Osteoblast (primary cell): ENCODE measurements around the gene EIF3B. TPM values are rescaled to one million over a fixed set of nuclear protein-coding genes. Genes with fewer than 3 reads are reported as not detected.
A peak's percentile ranks its signal among the peaks of the same experiment; 100 is the strongest.

ENCODE experiments used
- DNase-seq: peaks from one replicate; pipeline ENCODE4 v3.0.0; 2011; ENCODE audit warnings: low spot score, mixed read lengths; ENCODE audit not compliant: insufficient read length; ENCODE audit errors: missing footprints
- H2AFZ ChIP-seq: 2 replicates; pipeline ENCODE4 v1.6.0; 2011; ENCODE audit warnings: mild to moderate bottlenecking, low read length
- H3K27ac ChIP-seq: 2 replicates; pipeline ENCODE4 v1.5.1; 2011; ENCODE audit warnings: mild to moderate bottlenecking, low read depth, low read length, moderate library complexity
- H3K27me3 ChIP-seq: 2 replicates; pipeline ENCODE4 v1.6.0; 2012; ENCODE audit warnings: mild to moderate bottlenecking, control low read depth, inconsistent platforms, low read length, moderate library complexity; ENCODE audit not compliant: insufficient read depth
- H3K36me3 ChIP-seq: 2 replicates; pipeline ENCODE4 v1.5.1; 2011; ENCODE audit warnings: mild to moderate bottlenecking, low read length, control low read depth, moderate library complexity; ENCODE audit not compliant: insufficient read depth
- H3K4me1 ChIP-seq: 2 replicates; pipeline ENCODE4 v1.5.1; 2011; ENCODE audit warnings: mild to moderate bottlenecking, low read length, control low read depth, moderate library complexity; ENCODE audit not compliant: insufficient read depth
- H3K4me2 ChIP-seq: 2 replicates; pipeline ENCODE4 v1.6.0; 2011; ENCODE audit warnings: mild to moderate bottlenecking, low read length; ENCODE audit not compliant: insufficient read depth
- H3K4me3 ChIP-seq: fragments of 200-600 bp; sonication (generic); 3 replicates; pipeline ENCODE4 v1.5.1; 2012; ENCODE audit warnings: mild to moderate bottlenecking, low read length, inconsistent platforms; ENCODE audit not compliant: insufficient read depth
- H3K79me2 ChIP-seq: 2 replicates; pipeline ENCODE4 v1.6.0; 2012; ENCODE audit warnings: mild to moderate bottlenecking, low read length, control low read depth, inconsistent platforms; ENCODE audit not compliant: insufficient read depth
- H3K9me3 ChIP-seq: 2 replicates; pipeline ENCODE4 v1.5.1; 2011; ENCODE audit warnings: low read depth, low read length, control low read depth
- H4K20me1 ChIP-seq: 2 replicates; pipeline ENCODE4 v1.6.0; 2012; ENCODE audit warnings: mild to moderate bottlenecking, low read length, control low read depth; ENCODE audit not compliant: insufficient read depth
- total RNA-seq: library from RNA; depleted of rRNA; stranded (reverse); fragments of >200 nt; gene quantifications from 2 replicates; pipeline ENCODE4 v1.2.3, GENCODE V29; 2012
- TF ChIP-seq, protein P1 (sequence below): IDR thresholded peaks from 2 replicates; pipeline ENCODE4 v1.5.1; 2011; ENCODE audit warnings: mild to moderate bottlenecking, low read depth, low read length, moderate library complexity; ENCODE audit errors: extremely low read depth

Gene EIF3B
- total RNA-seq, 1 donor, result 176 TPM

DNA sequence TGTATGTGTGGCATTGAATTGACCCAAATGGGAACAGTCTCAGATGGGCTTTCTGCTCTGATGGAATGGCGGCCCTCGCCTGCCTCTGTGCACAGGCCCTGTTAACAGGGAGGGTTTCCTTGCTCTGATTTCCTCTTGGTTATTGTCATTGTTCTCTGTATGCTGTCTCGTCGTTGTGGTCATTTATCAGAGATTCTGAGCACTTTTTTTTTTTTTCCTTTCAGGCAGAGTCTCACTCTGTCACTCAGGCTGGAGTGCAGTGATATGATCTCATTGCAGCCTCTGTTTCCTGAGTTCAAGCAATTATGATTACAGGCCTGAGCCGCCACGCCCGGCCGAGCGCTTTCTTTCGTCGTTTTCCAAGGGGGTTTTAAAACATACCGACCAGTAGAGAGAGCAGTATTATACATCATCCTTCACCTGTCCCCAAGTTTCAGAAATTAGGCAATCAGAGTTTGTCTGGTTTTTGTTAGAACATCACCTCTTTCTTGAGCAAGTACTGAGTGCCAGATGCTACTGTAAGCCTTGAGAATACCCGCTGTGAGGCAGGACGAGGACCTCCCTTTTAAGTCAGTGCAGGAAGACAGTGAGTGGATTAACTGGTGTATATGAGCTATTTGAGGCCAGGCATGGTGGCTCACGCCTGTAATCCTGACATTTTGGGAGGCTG lies 55.3 kb downstream of the EIF3B start:
- DNase-seq, result peak; percentile 52
- Histone ChIP-seq H2AFZ (no peak overlapping the region), H3K4me1 (peaks cover 20% of the 10 kb centered on the region), H3K27me3 (no peaks in the 10 kb centered on the region), H3K9me3 (no peaks in the 10 kb centered on the region), H4K20me1 (peaks cover 26% of the 10 kb centered on the region), H3K27ac (no peak overlapping the region), H3K79me2 (peaks cover 40% of the 10 kb centered on the region), H3K4me2 (no peak overlapping the region), H3K36me3 (no peaks in the 10 kb centered on the region), H3K4me3 (no peak overlapping the region)
- TF ChIP-seq, protein P1, sequence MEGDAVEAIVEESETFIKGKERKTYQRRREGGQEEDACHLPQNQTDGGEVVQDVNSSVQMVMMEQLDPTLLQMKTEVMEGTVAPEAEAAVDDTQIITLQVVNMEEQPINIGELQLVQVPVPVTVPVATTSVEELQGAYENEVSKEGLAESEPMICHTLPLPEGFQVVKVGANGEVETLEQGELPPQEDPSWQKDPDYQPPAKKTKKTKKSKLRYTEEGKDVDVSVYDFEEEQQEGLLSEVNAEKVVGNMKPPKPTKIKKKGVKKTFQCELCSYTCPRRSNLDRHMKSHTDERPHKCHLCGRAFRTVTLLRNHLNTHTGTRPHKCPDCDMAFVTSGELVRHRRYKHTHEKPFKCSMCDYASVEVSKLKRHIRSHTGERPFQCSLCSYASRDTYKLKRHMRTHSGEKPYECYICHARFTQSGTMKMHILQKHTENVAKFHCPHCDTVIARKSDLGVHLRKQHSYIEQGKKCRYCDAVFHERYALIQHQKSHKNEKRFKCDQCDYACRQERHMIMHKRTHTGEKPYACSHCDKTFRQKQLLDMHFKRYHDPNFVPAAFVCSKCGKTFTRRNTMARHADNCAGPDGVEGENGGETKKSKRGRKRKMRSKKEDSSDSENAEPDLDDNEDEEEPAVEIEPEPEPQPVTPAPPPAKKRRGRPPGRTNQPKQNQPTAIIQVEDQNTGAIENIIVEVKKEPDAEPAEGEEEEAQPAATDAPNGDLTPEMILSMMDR, result no peak

DNA sequence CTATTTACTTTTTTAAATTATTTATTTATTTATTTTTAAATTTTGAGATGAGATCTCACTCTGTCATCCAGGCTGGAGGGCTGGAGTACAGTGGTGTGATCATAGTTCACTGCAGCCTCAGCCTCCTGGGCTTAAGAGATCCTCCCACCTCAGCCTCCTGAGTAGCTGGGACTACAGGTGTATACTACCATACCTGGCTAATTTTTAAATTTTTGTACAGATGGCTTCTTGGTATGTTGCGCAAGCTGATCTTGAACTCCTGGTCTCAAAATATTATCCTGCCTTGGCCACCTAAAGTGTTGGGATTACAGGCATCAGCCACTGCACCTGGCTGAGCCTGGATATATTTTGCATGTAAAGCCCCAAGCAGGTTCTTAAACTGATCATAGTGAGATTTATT lies 56.4 kb downstream of the EIF3B start:
- no peak overlapping the region for H2AFZ ChIP-seq
- peaks cover 32% of the 10 kb centered on the region for H3K79me2 ChIP-seq
- TF ChIP-seq, protein P1, result no peak
- H4K20me1 ChIP-seq, result peaks cover 19% of the 10 kb centered on the region
- peaks cover 20% of the 10 kb centered on the region for H3K4me1 ChIP-seq
- no peak overlapping the region for H3K27ac ChIP-seq
- no peak overlapping the region for H3K4me3 ChIP-seq
- H3K27me3 ChIP-seq, result no peaks in the 10 kb centered on the region
- no peak for DNase-seq
- H3K4me2 ChIP-seq, result no peak overlapping the region
- H3K36me3 ChIP-seq, result no peaks in the 10 kb centered on the region
- no peaks in the 10 kb centered on the region for H3K9me3 ChIP-seq

DNA sequence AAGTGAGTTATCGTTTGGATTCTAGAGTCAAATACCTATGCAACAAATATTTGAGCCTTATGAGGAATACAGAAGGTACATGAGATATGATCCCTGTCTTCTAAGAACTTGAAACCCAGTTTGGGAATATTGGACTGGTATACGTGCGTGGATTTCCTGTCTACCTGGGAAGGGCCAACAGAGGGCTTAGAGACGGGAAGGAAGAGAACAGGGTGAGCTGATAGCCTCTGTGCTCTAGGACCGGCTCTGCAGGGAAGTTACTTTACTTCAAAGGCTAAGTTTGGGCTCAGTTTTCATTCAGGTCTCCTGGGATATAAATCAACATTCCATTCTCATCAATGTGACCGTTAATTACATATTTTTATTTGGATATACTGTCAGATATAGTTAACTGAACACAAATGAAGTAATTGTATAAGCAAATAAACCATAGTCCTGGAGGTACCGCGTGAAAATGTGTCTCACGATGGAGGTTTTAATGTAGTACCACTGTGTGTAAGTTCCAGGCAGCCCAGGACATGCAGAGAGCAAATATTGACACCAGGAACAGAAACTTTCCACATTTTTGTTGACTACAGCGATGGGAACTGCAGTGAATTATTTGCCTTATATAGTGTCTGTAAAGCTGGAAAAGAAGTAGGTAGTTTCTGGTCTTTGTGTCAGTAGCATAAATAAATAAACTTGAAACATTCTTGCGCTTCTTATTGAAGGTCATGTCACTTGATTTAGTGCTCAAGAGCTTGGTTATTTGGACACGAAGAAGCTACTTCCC lies 57.4 kb downstream of the EIF3B start:
- Histone ChIP-seq H2AFZ (no peak overlapping the region), H3K4me2 (peak overlapping the region; percentile 14), H3K4me1 (peaks cover 20% of the 10 kb centered on the region), H3K27ac (peak overlapping the region; percentile 1), H3K9me3 (no peaks in the 10 kb centered on the region), H3K36me3 (no peaks in the 10 kb centered on the region), H3K27me3 (no peaks in the 10 kb centered on the region), H3K79me2 (peaks cover 30% of the 10 kb centered on the region), H3K4me3 (no peak overlapping the region), H4K20me1 (peaks cover 19% of the 10 kb centered on the region)
- DNase-seq, result peak; percentile 44
- TF ChIP-seq, protein P1, result no peak

DNA sequence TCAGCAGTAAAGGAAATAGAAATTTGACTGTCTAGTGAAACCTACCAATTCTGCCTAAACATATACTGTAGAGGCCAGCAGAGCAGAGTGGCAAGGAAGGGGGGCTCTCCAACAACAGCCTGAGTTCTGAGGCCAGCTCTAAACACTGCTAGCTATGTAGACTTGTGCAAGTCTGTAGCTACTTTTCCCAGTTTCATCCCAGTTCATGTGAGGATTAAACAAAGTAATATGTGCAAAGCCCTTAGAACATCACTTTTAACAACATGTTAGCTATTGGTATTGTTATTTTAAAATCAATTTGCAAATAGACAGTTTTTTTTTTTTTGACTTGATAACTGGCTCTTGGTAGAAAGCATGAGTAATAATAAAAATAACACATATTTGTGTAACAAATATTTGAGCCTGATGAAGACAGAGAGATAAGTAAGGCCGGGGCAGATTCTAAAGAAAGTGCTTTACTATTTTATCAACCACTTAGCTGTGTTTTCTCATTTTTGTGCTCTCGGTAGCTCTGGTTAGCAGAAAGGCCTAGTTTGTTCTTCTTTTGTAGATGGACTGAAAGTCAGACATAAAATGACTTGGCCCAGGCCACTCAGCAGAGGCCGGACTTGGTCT lies 58.1 kb downstream of the EIF3B start:
- Histone ChIP-seq H3K27me3 (no peaks in the 10 kb centered on the region), H3K9me3 (no peaks in the 10 kb centered on the region), H3K79me2 (peaks cover 30% of the 10 kb centered on the region), H3K4me2 (peak overlapping the region; percentile 14), H3K4me3 (no peak overlapping the region), H4K20me1 (peaks cover 16% of the 10 kb centered on the region), H3K36me3 (no peaks in the 10 kb centered on the region), H3K4me1 (peaks cover 22% of the 10 kb centered on the region), H3K27ac (peak overlapping the region; percentile 5), H2AFZ (no peak overlapping the region)
- TF ChIP-seq, protein P1, result no peak
- DNase-seq, result peak; percentile 48
